Astrocyte (in vitro differentiated cells and primary cell): ENCODE results near the gene INHBE. TPM values are rescaled to one million over a fixed set of nuclear protein-coding genes. Genes with fewer than 3 reads are reported as not detected.

Experiments used
- DNase-seq: peaks from one replicate; pipeline ENCODE4 v3.0.0-alpha.2; 2010; ENCODE audit warnings: low read depth
- FAIRE-seq: peaks from 2 replicates; lab custom pipeline; 2011; peaks lifted over from hg19 to GRCh38; lab: Jason Lieb, UNC
- H2AFZ ChIP-seq: 2 replicates; pipeline ENCODE4 v1.6.0; 2012; ENCODE audit warnings: low read depth, low read length, inconsistent platforms
- H3K27ac ChIP-seq: 2 replicates; pipeline ENCODE4 v1.5.1; 2011; ENCODE audit warnings: low read depth, low read length, inconsistent platforms
- H3K27me3 ChIP-seq: 2 replicates; pipeline ENCODE4 v1.6.0; 2011; ENCODE audit warnings: low read length, inconsistent platforms; ENCODE audit not compliant: insufficient read depth
- H3K36me3 ChIP-seq: 2 replicates; pipeline ENCODE4 v1.5.1; 2011; ENCODE audit warnings: low read length, inconsistent platforms; ENCODE audit not compliant: insufficient read depth
- H3K4me1 ChIP-seq: 2 replicates; pipeline ENCODE4 v1.5.1; 2011; ENCODE audit warnings: low read length, inconsistent platforms; ENCODE audit not compliant: insufficient read depth
- H3K4me2 ChIP-seq: 2 replicates; pipeline ENCODE4 v1.6.0; 2012; ENCODE audit warnings: low read length, inconsistent platforms
- H3K4me3 ChIP-seq: 2 replicates; pipeline ENCODE4 v1.5.1; 2011; ENCODE audit warnings: low read depth, mild to moderate bottlenecking, low read length, inconsistent platforms; ENCODE audit not compliant: insufficient read depth
- H3K79me2 ChIP-seq: 2 replicates; pipeline ENCODE4 v1.6.0; 2012; ENCODE audit warnings: mild to moderate bottlenecking, low read length, inconsistent platforms; ENCODE audit not compliant: insufficient read depth
- H3K9ac ChIP-seq: 2 replicates; pipeline ENCODE4 v1.6.0; 2012; ENCODE audit warnings: mild to moderate bottlenecking, low read length, inconsistent platforms
- H3K9me3 ChIP-seq: 2 replicates; pipeline ENCODE4 v1.5.1; 2012; ENCODE audit warnings: low read depth, mild to moderate bottlenecking, low read length, inconsistent platforms; ENCODE audit not compliant: insufficient read depth
- H4K20me1 ChIP-seq: 2 replicates; pipeline ENCODE4 v1.6.0; 2012; ENCODE audit warnings: low read length, inconsistent platforms; ENCODE audit not compliant: insufficient read depth
- H3K27ac Mint-ChIP-seq: one replicate; pipeline ENCODE4 v1.8.0; 2021; ENCODE audit warnings: mild to moderate bottlenecking, mixed read lengths; ENCODE audit not compliant: unreplicated experiment
- H3K27me3 Mint-ChIP-seq: one replicate; pipeline ENCODE4 v1.8.0; 2021; ENCODE audit warnings: low read depth, mixed read lengths; ENCODE audit not compliant: unreplicated experiment
- H3K36me3 Mint-ChIP-seq: one replicate; pipeline ENCODE4 v1.8.0; 2021; ENCODE audit warnings: low read depth, mixed read lengths; ENCODE audit not compliant: unreplicated experiment
- H3K4me1 Mint-ChIP-seq: one replicate; pipeline ENCODE4 v1.8.0; 2021; ENCODE audit warnings: low read depth, mixed read lengths; ENCODE audit not compliant: unreplicated experiment
- H3K4me3 Mint-ChIP-seq: one replicate; pipeline ENCODE4 v1.8.0; 2021; ENCODE audit warnings: mild to moderate bottlenecking, moderate library complexity, mixed read lengths; ENCODE audit not compliant: unreplicated experiment
- H3K9me3 Mint-ChIP-seq: one replicate; pipeline ENCODE4 v1.8.0; 2021; ENCODE audit warnings: mild to moderate bottlenecking, mixed read lengths; ENCODE audit not compliant: unreplicated experiment
- CTCF ChIP-seq: IDR thresholded peaks from 2 replicates; pipeline ENCODE4 v1.5.1; 2011; ENCODE audit warnings: low read depth, mild to moderate bottlenecking, inconsistent platforms, low read length, moderate library complexity; ENCODE audit not compliant: insufficient read depth
- EZH2 ChIP-seq: IDR thresholded peaks from 2 replicates; pipeline ENCODE4 v1.6.1; 2012; ENCODE audit warnings: mild to moderate bottlenecking, low read length, inconsistent platforms; ENCODE audit not compliant: insufficient read depth
- total RNA-seq: library from RNA; stranded (reverse); gene quantifications from 2 replicates; pipeline ENCODE4 v1.2.1, GENCODE V29; 2021

The INHBE gene
- total RNA-seq, 1 donor from 2014 or later = 24.6 TPM

GRCh38 chr12:57465747-57466505 is 10.8 kb downstream of the INHBE start:
- H3K27ac ChIP-seq = no peak overlapping the region
- H4K20me1 ChIP-seq = no peaks in the 10 kb centered on the region
- H3K27ac Mint-ChIP-seq = no peak overlapping the region
- H3K27me3 ChIP-seq = peaks cover 3% of the 10 kb centered on the region
- peaks cover 5% of the 10 kb centered on the region for H3K4me1 Mint-ChIP-seq
- peaks cover 13% of the 10 kb centered on the region for H3K4me1 ChIP-seq
- FAIRE-seq (no peak), DNase-seq (no peak)
- H3K9ac ChIP-seq = no peak overlapping the region
- peaks cover 59% of the 10 kb centered on the region for H3K27me3 Mint-ChIP-seq
- H3K36me3 Mint-ChIP-seq = peaks cover 23% of the 10 kb centered on the region
- H3K79me2 ChIP-seq = no peaks in the 10 kb centered on the region
- no peaks in the 10 kb centered on the region for H3K36me3 ChIP-seq
- no peak overlapping the region for H3K4me2 ChIP-seq
- H3K9me3 Mint-ChIP-seq = peaks cover 5% of the 10 kb centered on the region
- no peak overlapping the region for H2AFZ ChIP-seq
- H3K9me3 ChIP-seq = no peaks in the 10 kb centered on the region
- H3K4me3 ChIP-seq = no peak overlapping the region
- TF ChIP-seq EZH2 (no peak), CTCF (no peak)
- no peak overlapping the region for H3K4me3 Mint-ChIP-seq

GRCh38 chr12:57467212-57467874 is 12.2 kb downstream of the INHBE start:
- no peak overlapping the region for H3K4me3 Mint-ChIP-seq
- Histone ChIP-seq H3K4me3 (no peak overlapping the region), H3K79me2 (no peaks in the 10 kb centered on the region), H2AFZ (no peak overlapping the region), H3K27ac (no peak overlapping the region), H3K27me3 (peaks cover 7% of the 10 kb centered on the region), H3K9me3 (no peaks in the 10 kb centered on the region), H4K20me1 (no peaks in the 10 kb centered on the region), H3K9ac (no peak overlapping the region), H3K4me2 (no peak overlapping the region), H3K36me3 (no peaks in the 10 kb centered on the region), H3K4me1 (peaks cover 3% of the 10 kb centered on the region)
- TF ChIP-seq CTCF (no peak), EZH2 (no peak)
- DNase-seq (no peak), FAIRE-seq (no peak)
- peaks cover 71% of the 10 kb centered on the region for H3K27me3 Mint-ChIP-seq
- H3K9me3 Mint-ChIP-seq = peaks cover 5% of the 10 kb centered on the region
- peaks cover 5% of the 10 kb centered on the region for H3K4me1 Mint-ChIP-seq
- H3K27ac Mint-ChIP-seq = no peak overlapping the region
- peaks cover 23% of the 10 kb centered on the region for H3K36me3 Mint-ChIP-seq
